ENCODE results near the gene CTNNA3. TPM values are rescaled to one million over a fixed set of nuclear protein-coding genes. Genes with fewer than 3 reads are reported as not detected.

CTNNA3 gene
- polyA plus RNA-seq, 1 experiment = not detected

GRCh38 chr10:66717231-66717981, 978.6 kb downstream of the CTNNA3 start:
- no peak overlapping the region for H3K4me3 ChIP-seq (ENCODE audit: low read depth, low read length)
- CTCF ChIA-PET = interaction anchor here (0.7 kb wide), 1 partner anchor 75 kb away, joined by 3 read pairs; no protein-coding TSS in a partner anchor
- no peak for DNase-seq (ENCODE audit: low read depth)
- no peaks in the 10 kb centered on the region for H3K36me3 ChIP-seq (ENCODE audit: control insufficient read depth, insufficient read depth, low read length)
- no peaks in the 10 kb centered on the region for H3K27me3 ChIP-seq (ENCODE audit: control insufficient read depth, insufficient read depth, low read length)
- POLR2A ChIA-PET = no interaction called here
- TF ChIP-seq CTCF (IDR thresholded peaks at IDR 0.05; ENCODE audit: insufficient read depth, low read depth, low read length) = no peak

GRCh38 chr10:66714741-66715140, 981.3 kb downstream of the CTNNA3 start:
- TF ChIP-seq CTCF (IDR thresholded peaks at IDR 0.05; ENCODE audit: insufficient read depth, low read depth, low read length) = no peak
- CTCF ChIA-PET = no interaction called here

GRCh38 chr10:66713387-66713786, 982.6 kb downstream of the CTNNA3 start:
- DNase-seq (ENCODE audit: low read depth) = no peak
- no peak overlapping the region for H3K4me3 ChIP-seq (ENCODE audit: low read depth, low read length)
- no peak for TF ChIP-seq CTCF (IDR thresholded peaks at IDR 0.05; ENCODE audit: insufficient read depth, low read depth, low read length)
- POLR2A ChIA-PET = no interaction called here
- no peaks in the 10 kb centered on the region for H3K36me3 ChIP-seq (ENCODE audit: control insufficient read depth, insufficient read depth, low read length)
- CTCF ChIA-PET = interaction anchor here (0.7 kb wide), 1 partner anchor 118 kb away, joined by 3 read pairs; no protein-coding TSS in a partner anchor
- no peaks in the 10 kb centered on the region for H3K27me3 ChIP-seq (ENCODE audit: control insufficient read depth, insufficient read depth, low read length)

More at GRCh38 chr10:66714741-66715140, 981.3 kb downstream of the CTNNA3 start:
- Histone ChIP-seq H3K4me3 (ENCODE audit: low read depth, low read length) (no peak overlapping the region), H3K27me3 (ENCODE audit: control insufficient read depth, insufficient read depth, low read length) (no peaks in the 10 kb centered on the region), H3K36me3 (ENCODE audit: control insufficient read depth, insufficient read depth, low read length) (no peaks in the 10 kb centered on the region)
- DNase-seq (ENCODE audit: low read depth) = peak; percentile 19
- POLR2A ChIA-PET = no interaction called here

GRCh38 chr10:66698069-66698468, 997.9 kb downstream of the CTNNA3 start:
- no peak for TF ChIP-seq CTCF (IDR thresholded peaks at IDR 0.05; ENCODE audit: insufficient read depth, low read depth, low read length)
- no peaks in the 10 kb centered on the region for H3K27me3 ChIP-seq (ENCODE audit: control insufficient read depth, insufficient read depth, low read length)
- DNase-seq (ENCODE audit: low read depth) = no peak
- POLR2A ChIA-PET = no interaction called here
- CTCF ChIA-PET = interaction anchor here (0.8 kb wide), 1 partner anchor 10 kb away, joined by 3 read pairs; no protein-coding TSS in a partner anchor
- H3K36me3 ChIP-seq (ENCODE audit: control insufficient read depth, insufficient read depth, low read length) = no peaks in the 10 kb centered on the region
- no peak overlapping the region for H3K4me3 ChIP-seq (ENCODE audit: low read depth, low read length)

- ChIA-PET CTCF (no interaction called here), POLR2A (interaction anchor here (0.6 kb wide), 1 partner anchor 104 kb away, joined by 3 read pairs; no protein-coding TSS in a partner anchor)
- TF ChIP-seq CTCF (IDR thresholded peaks at IDR 0.05; ENCODE audit: insufficient read depth, low read depth, low read length) = no peak
- Histone ChIP-seq H3K36me3 (ENCODE audit: control insufficient read depth, insufficient read depth, low read length) (no peaks in the 10 kb centered on the region), H3K4me3 (ENCODE audit: low read depth, low read length) (no peak overlapping the region), H3K27me3 (ENCODE audit: control insufficient read depth, insufficient read depth, low read length) (no peaks in the 10 kb centered on the region)
- no peak for DNase-seq (ENCODE audit: low read depth)
These were observed 1000.9 kb downstream of the CTNNA3 start for GRCh38 chr10:66695046-66695445.

All from BJ (cell line).